Omental fat pad (tissue), 4 donors: ENCODE measurements around the gene ZDHHC3. TPM values are rescaled to one million over a fixed set of nuclear protein-coding genes. Genes with fewer than 3 reads are reported as not detected.

Source experiments
- ATAC-seq: fragments of 150-250 bp; one replicate; pipeline ENCODE4 v1.9.1; 2016; ENCODE audit warnings: mild to moderate bottlenecking, moderate library complexity; ENCODE audit not compliant: low FRiP score
- DNase-seq: peaks from one replicate; pipeline ENCODE4 v3.0.0-alpha.2; 2019; ENCODE audit warnings: low spot score
- total RNA-seq, 4 donors: library from RNA; depleted of rRNA; stranded (reverse); fragments of >200 nt; gene quantifications; one replicate each; pipeline ENCODE4 v1.1.0, GENCODE V29; 2016
- TF ChIP-seq, protein P1 (sequence below), 3 donors: fragments of 450-650 bp; IDR thresholded peaks; one replicate each; pipeline ENCODE4 v1.5.1; 2016 to 2017; ENCODE audit warnings: antibody characterized with exemption in 3 of 3, mild to moderate bottlenecking in 3 of 3, moderate library complexity in 2 of 3

Gene ZDHHC3
- total RNA-seq, 4 donors from 2014 or later, result 72.0 to 99.8 (median 80.1) TPM

DNA sequence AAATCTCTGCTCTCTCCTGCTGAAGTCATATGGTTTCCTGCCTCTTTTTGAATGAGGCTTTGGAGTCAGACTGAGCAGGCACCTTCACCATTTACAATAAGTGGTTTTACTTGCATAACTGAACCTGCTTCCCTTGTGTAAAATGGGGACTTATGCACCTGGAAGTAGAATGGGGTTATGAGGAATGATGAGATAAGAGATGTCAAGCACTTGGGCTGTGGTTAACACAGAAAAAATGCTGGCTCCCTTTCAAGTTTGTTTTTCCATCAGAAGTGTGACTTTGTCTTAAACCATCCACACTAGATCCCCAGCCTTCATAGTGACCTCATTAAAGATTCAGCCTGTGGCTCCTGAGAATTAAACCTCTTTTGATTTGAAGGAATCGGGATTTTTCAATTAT lies 5.2 kb upstream of the ZDHHC3 start:
- DNase-seq (no peak), ATAC-seq (no peak)
- TF ChIP-seq, protein P1, sequence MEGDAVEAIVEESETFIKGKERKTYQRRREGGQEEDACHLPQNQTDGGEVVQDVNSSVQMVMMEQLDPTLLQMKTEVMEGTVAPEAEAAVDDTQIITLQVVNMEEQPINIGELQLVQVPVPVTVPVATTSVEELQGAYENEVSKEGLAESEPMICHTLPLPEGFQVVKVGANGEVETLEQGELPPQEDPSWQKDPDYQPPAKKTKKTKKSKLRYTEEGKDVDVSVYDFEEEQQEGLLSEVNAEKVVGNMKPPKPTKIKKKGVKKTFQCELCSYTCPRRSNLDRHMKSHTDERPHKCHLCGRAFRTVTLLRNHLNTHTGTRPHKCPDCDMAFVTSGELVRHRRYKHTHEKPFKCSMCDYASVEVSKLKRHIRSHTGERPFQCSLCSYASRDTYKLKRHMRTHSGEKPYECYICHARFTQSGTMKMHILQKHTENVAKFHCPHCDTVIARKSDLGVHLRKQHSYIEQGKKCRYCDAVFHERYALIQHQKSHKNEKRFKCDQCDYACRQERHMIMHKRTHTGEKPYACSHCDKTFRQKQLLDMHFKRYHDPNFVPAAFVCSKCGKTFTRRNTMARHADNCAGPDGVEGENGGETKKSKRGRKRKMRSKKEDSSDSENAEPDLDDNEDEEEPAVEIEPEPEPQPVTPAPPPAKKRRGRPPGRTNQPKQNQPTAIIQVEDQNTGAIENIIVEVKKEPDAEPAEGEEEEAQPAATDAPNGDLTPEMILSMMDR (IDR thresholded peaks at IDR 0.05), result no peak

DNA sequence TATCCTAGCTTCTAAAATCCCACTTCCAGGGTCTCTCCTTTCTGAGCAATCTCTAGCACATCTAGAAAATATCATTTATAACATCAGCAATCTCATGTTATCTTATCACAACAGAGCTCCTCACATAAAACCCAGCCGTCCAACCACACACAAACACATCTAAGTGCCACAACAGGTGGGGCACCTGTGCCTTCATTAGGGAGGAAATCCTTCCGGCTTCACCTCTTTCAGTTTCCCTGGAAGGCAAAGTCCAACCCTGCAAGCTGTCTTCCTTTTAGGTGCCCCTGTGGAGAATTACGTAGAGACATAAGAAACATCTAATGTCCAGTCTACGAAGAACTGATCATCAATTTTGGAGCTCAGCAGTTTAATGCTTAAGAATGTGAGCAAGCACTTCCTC lies 1.6 kb downstream of the ZDHHC3 start:
- DNase-seq (no peak), ATAC-seq (no peak)
- TF ChIP-seq, protein P1 (IDR thresholded peaks at IDR 0.05), result no peak

DNA sequence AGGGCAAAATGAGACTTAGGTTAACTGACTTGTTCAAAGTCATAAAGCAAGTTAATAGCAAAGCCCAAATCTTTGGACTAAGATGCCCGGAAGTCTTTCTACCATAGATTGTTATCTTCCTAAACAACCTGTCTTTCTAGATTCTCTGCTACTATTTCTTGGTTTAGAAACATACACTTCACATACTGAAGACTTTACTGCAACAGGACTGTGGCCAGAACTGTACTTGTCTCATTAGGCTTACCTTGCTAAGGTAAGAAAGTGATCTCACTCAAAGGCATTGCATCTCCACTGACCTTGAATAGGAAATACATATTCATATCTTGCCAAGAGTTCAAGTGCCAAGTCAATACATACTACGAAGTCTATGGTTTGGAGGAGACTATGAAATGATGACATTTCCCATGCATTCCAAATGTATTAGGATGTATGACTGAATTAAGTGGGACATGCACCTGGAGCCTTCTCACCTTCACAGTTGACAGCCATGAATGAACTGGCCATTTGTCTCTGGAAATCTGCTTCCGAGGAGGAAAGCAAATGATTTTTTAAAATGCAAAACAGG lies 5.0 kb downstream of the ZDHHC3 start:
- ATAC-seq (no peak), DNase-seq (no peak)
- TF ChIP-seq, protein P1 (IDR thresholded peaks at IDR 0.05), result no peak

DNA sequence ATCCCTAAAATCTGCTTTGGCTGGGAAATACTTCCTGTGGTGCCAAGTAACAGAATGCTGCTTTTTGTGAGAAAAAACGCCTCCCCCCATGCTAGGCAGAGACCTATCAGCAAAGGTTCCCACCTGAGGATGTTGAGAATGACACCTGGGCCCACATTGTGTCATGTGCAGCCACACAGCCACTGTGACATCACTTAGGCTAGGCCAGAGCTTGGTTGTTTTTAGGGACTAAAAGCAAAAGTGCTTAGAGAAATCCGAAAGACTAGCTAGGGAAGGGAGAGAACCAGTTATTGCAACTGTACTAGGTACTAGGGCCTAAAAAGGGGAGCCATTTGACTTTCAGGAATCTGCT lies 6.2 kb downstream of the ZDHHC3 start:
- TF ChIP-seq, protein P1 (IDR thresholded peaks at IDR 0.05), result no peak
- ATAC-seq (no peak), DNase-seq (no peak)

DNA sequence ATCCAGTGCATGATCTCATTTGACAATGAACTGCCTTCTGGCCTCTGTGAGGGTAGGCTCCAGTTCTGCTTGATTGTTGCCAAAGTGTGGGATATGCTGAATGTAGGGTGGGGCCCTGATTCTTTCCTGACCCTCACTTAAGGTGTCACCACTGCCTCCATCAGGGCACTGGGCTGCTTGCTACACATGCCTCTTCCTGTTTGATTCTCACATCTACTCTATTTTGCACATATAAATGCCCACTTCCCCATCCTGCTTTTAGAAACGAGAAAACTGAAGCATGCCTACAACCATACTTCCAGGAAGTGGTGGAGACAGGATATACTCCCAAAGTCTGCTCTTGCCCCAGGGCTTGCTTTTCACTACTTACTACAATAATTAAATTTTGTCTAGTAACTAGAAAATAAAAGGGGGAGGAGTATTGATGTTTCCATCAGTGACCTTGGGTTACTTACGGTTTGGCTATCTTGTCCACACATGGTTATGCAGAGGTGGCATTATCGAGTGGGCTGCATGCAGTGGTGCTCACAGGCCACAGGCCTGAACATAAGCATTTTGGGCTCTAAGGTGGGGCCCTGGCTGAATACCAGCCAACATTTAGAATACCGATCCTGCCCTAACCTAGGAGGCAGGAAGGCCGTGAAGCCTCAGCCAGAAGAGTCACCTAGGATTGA lies 6.7 kb downstream of the ZDHHC3 start:
- no peak for DNase-seq
- TF ChIP-seq, protein P1 (IDR thresholded peaks at IDR 0.05), result no peak
- no peak for ATAC-seq

DNA sequence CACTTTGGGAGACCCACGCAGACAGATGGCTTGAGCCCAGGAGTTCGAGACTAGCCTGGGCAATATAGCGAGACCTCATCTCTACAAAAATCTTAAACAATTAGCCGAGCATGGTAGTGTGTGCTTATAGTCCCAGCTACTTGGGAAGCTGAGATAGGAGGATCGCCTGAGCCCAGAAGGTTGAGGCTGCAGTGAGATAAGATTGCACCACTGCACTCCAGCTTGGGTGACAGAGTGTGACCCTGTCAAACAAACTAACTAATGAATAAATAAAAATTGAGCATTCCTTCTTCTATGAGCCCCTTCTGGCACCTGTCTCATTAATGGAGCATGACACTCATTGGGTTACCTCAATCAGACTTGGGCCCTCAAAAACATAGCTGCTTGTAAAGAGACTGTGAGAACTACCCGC lies 7.5 kb downstream of the ZDHHC3 start:
- ATAC-seq (no peak), DNase-seq (no peak)
- TF ChIP-seq, protein P1 (IDR thresholded peaks at IDR 0.05), result no peak

DNA sequence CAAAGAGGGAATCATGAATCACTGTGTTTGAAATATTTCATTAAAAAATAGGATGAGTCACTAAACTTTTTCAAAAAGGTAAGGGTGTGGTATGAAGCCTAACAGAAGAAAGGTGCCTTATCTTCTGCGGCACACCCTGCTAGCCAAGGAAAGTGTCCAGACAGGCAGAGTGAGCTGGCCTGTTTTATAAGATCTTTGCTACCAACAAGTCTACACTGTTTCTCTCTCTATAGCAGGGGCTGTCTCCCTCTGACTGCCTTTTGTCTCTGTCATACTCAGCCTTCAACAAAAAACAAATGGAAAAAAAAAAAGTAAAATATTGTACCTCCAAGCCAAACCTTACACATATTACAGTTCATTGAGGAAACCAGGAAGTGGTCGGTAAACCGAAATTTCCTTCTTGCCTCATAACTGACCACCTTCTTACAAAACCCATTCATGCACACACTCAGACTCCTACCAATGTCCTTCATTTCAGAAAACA lies 9.1 kb downstream of the ZDHHC3 start:
- no peak for ATAC-seq
- no peak for DNase-seq
- TF ChIP-seq, protein P1 (IDR thresholded peaks at IDR 0.05), result no peak
